ENCODE measurements around the gene C1orf50.
"Not testable (repeated sequence)": the region's sequence is repeated elsewhere in the genome, so short reads cannot be mapped to it uniquely, and the experiment has no call there.

The C1orf50 gene

GRCh38 chr1:42766741-42767509, at the start of gene C1orf50, which contains the start of gene P3H1:
Gene C1orf50 (plus strand): TSS chr1:42767249. CDS start chr1:42767312, 63 bp downstream.
Gene P3H1 (minus strand): TSS chr1:42767028. CDS start chr1:42766971, 57 bp downstream.
- peak; percentile 100 for DNase-seq (ENCODE audit: low spot score)

GRCh38 chr1:42720868-42721267, 46.2 kb upstream of the C1orf50 start:
- DNase-seq (ENCODE audit: low spot score): no peak

GRCh38 chr1:42721926-42722325, 45.1 kb upstream of the C1orf50 start:
- DNase-seq (ENCODE audit: low spot score): no peak

GRCh38 chr1:42722403-42722802, 44.6 kb upstream of the C1orf50 start:
- not testable (repeated sequence) for DNase-seq (ENCODE audit: low spot score)

GRCh38 chr1:42723511-42723910, 43.5 kb upstream of the C1orf50 start:
- DNase-seq (ENCODE audit: low spot score): no peak

- DNase-seq (ENCODE audit: low spot score): not testable (repeated sequence)
Observed at GRCh38 chr1:42725820-42726219, 41.2 kb upstream of the C1orf50 start.

- DNase-seq (ENCODE audit: low spot score): no peak
Observed at GRCh38 chr1:42730002-42730401, 37.0 kb upstream of the C1orf50 start.

GRCh38 chr1:42730988-42731387, 36.1 kb upstream of the C1orf50 start:
- DNase-seq (ENCODE audit: low spot score): peak; percentile 37

- DNase-seq (ENCODE audit: low spot score): no peak
Observed at GRCh38 chr1:42731585-42731984, 35.5 kb upstream of the C1orf50 start.

- no peak for DNase-seq (ENCODE audit: low spot score)
Observed at GRCh38 chr1:42732126-42732680, 34.8 kb upstream of the C1orf50 start.

- DNase-seq (ENCODE audit: low spot score): no peak
Observed at GRCh38 chr1:42733415-42734200, 33.4 kb upstream of the C1orf50 start.

GRCh38 chr1:42734201-42735035, 32.6 kb upstream of the C1orf50 start:
- no peak for DNase-seq (ENCODE audit: low spot score)

GRCh38 chr1:42735056-42735455, 32.0 kb upstream of the C1orf50 start:
- DNase-seq (ENCODE audit: low spot score): no peak

GRCh38 chr1:42735477-42736105, 31.5 kb upstream of the C1orf50 start:
- DNase-seq (ENCODE audit: low spot score): no peak

GRCh38 chr1:42736152-42736551, 30.9 kb upstream of the C1orf50 start:
- DNase-seq (ENCODE audit: low spot score): no peak

GRCh38 chr1:42736571-42737200, 30.4 kb upstream of the C1orf50 start:
- DNase-seq (ENCODE audit: low spot score): no peak

- peak; percentile 5 for DNase-seq (ENCODE audit: low spot score)
Observed at GRCh38 chr1:42737257-42737656, 29.8 kb upstream of the C1orf50 start.

- no peak for DNase-seq (ENCODE audit: low spot score)
Observed at GRCh38 chr1:42737986-42738677, 28.9 kb upstream of the C1orf50 start.

GRCh38 chr1:42738678-42739226, 28.3 kb upstream of the C1orf50 start:
- no peak for DNase-seq (ENCODE audit: low spot score)

Measured in CD4-positive, alpha-beta T cell treated with Interleukin-2 at 100 ng/mL for 4 hours (primary cell).